Epithelial cell of proximal tubule (primary cell): ENCODE data around the gene SERINC5. TPM values are rescaled to one million over a fixed set of nuclear protein-coding genes. Genes with fewer than 3 reads are reported as not detected.
"Not testable (repeated sequence)": the region's sequence is repeated elsewhere in the genome, so short reads cannot be mapped to it uniquely, and the experiment has no call there.

Experiments
- DNase-seq: peaks from one replicate; pipeline ENCODE4 v3.0.0-alpha.2; 2011; ENCODE audit warnings: low read depth
- H3K4me3 ChIP-seq: 2 replicates; pipeline ENCODE4 v1.5.1; 2011; ENCODE audit warnings: low read depth, mild to moderate bottlenecking, low read length
- CTCF ChIP-seq: conservative IDR thresholded peaks from 2 replicates; pipeline ENCODE4 v1.5.1; 2012; ENCODE audit warnings: low read depth, mild to moderate bottlenecking, low read length
- total RNA-seq: library from RNA; depleted of rRNA; stranded (reverse); fragments of >200 nt; gene quantifications from 2 replicates; pipeline ENCODE4 v1.2.3, GENCODE V29; 2015

SERINC5 gene
- total RNA-seq, 1 donor from 2014 or later = 7.1 TPM

- TF ChIP-seq CTCF = no peak
- no peak for DNase-seq
- no peak overlapping the region for H3K4me3 ChIP-seq
Measured at GRCh38 chr5:80124121-80124918, 131.5 kb downstream of the SERINC5 start.

- no peak for TF ChIP-seq CTCF
- no peak overlapping the region for H3K4me3 ChIP-seq
- no peak for DNase-seq
Measured at GRCh38 chr5:80122579-80122978, 133.3 kb downstream of the SERINC5 start.

- no peak for DNase-seq
- TF ChIP-seq CTCF = no peak
- no peak overlapping the region for H3K4me3 ChIP-seq
Measured at GRCh38 chr5:80119372-80119771, 136.5 kb downstream of the SERINC5 start.

- DNase-seq = no peak
- no peak overlapping the region for H3K4me3 ChIP-seq
- no peak for TF ChIP-seq CTCF
Measured at GRCh38 chr5:80117446-80117845, 138.4 kb downstream of the SERINC5 start.

GRCh38 chr5:80116465-80116864 is 139.4 kb downstream of the SERINC5 start:
- H3K4me3 ChIP-seq = no peak overlapping the region
- TF ChIP-seq CTCF = no peak
- no peak for DNase-seq

GRCh38 chr5:80116000-80116399 is 139.8 kb downstream of the SERINC5 start:
- no peak for TF ChIP-seq CTCF
- DNase-seq = no peak
- no peak overlapping the region for H3K4me3 ChIP-seq

- no peak for DNase-seq
- TF ChIP-seq CTCF = no peak
- no peak overlapping the region for H3K4me3 ChIP-seq
Measured at GRCh38 chr5:80114860-80115259, 141.0 kb downstream of the SERINC5 start.

- H3K4me3 ChIP-seq, DNase-seq: not testable (repeated sequence)
Measured at GRCh38 chr5:80111376-80111990, 144.4 kb downstream of the SERINC5 start.
